Raji (cell line): ENCODE data around the gene SLC24A3.

Source experiments
- POLR2A ChIP-seq: IDR thresholded peaks from 2 replicates; pipeline ENCODE4 v1.6.1; 2011; ENCODE audit warnings: low read depth, low read length, control low read depth; ENCODE audit not compliant: insufficient read depth

Gene SLC24A3

GRCh38 chr20:19633985-19634384, 421.5 kb downstream of the SLC24A3 start:
- no peak for TF ChIP-seq POLR2A

- no peak for TF ChIP-seq POLR2A
Measured at GRCh38 chr20:19642860-19643259, 430.4 kb downstream of the SLC24A3 start.

GRCh38 chr20:19644085-19644484, 431.6 kb downstream of the SLC24A3 start:
- TF ChIP-seq POLR2A = no peak

GRCh38 chr20:19646963-19647362, 434.5 kb downstream of the SLC24A3 start:
- no peak for TF ChIP-seq POLR2A

GRCh38 chr20:19648024-19648423, 435.6 kb downstream of the SLC24A3 start:
- TF ChIP-seq POLR2A = no peak

- no peak for TF ChIP-seq POLR2A
Measured at GRCh38 chr20:19649041-19649440, 436.6 kb downstream of the SLC24A3 start.

GRCh38 chr20:19652591-19653026, 440.2 kb downstream of the SLC24A3 start:
- TF ChIP-seq POLR2A = no peak

GRCh38 chr20:19653327-19653726, 440.9 kb downstream of the SLC24A3 start:
- no peak for TF ChIP-seq POLR2A

- no peak for TF ChIP-seq POLR2A
Measured at GRCh38 chr20:19654921-19655320, 442.5 kb downstream of the SLC24A3 start.

GRCh38 chr20:19658137-19658536, 445.7 kb downstream of the SLC24A3 start:
- no peak for TF ChIP-seq POLR2A

GRCh38 chr20:19659448-19659847, 447.0 kb downstream of the SLC24A3 start:
- no peak for TF ChIP-seq POLR2A

GRCh38 chr20:19660808-19661378, 448.5 kb downstream of the SLC24A3 start:
- no peak for TF ChIP-seq POLR2A

GRCh38 chr20:19661717-19662636, 449.5 kb downstream of the SLC24A3 start:
- TF ChIP-seq POLR2A = no peak

GRCh38 chr20:19662637-19662995, 450.2 kb downstream of the SLC24A3 start:
- TF ChIP-seq POLR2A = no peak

GRCh38 chr20:19668418-19668817, 456.0 kb downstream of the SLC24A3 start:
- no peak for TF ChIP-seq POLR2A

- TF ChIP-seq POLR2A = no peak
Measured at GRCh38 chr20:19670829-19671228, 458.4 kb downstream of the SLC24A3 start.
